Measurements from ENCODE around the gene KIF19. TPM values are rescaled to one million over a fixed set of nuclear protein-coding genes. Genes with fewer than 3 reads are reported as not detected.
A peak's percentile ranks its signal among the peaks of the same experiment; 100 is the strongest.

Gene KIF19
- total RNA-seq, 1 experiment from 2014 or later, result 0.15 TPM

DNA sequence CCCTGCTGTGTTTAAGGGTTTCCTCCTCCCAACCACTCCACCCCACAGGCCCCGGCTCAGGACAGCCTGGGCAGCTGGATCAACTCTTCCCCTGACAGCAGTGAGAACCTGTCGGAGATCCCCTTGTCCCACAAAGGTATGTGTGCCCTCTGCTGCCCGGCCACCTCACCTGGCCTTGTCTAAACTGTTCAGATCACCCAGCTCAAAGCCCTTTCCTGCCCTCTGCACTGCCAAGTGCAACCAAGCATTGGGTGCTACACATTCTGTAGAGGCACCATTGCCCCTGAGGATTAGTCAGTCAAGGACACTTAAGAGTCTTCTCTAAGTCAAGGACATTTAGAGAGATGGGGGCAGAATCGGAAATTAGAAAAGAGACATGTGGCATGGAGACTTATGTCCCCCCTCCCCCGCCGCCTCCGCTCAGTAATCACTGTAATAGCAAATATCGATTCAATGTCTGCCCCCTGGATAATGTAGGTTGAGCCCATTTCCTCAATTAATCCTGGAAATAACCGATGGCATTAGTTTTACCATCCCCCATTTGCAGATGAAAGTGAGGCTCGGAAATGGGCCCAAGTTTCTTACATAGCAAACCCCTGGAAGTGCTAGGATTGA, 27.5 kb downstream of the KIF19 start:
- Histone ChIP-seq H3K27ac (ENCODE audit: low read depth, low read length) (no peak overlapping the region), H2AFZ (ENCODE audit: low read depth, low read length, poor library complexity, severe bottlenecking) (peak overlapping the region; percentile 76), H3K9ac (ENCODE audit: low read length) (no peak overlapping the region), H3K27me3 (ENCODE audit: insufficient read depth, low read length) (no peaks in the 10 kb centered on the region; the same call in 1 of the 2 replicates), H3K4me1 (ENCODE audit: control insufficient read depth in 1 of 2, insufficient read depth in 2 of 2, low read length in 2 of 2) (peaks cover 7 to 14% of the 10 kb centered on the region in 2 experiments; a peak in 3 of 4 replicates), H3K9me2 (ENCODE audit: insufficient read depth) (no peaks in the 10 kb centered on the region), H3K4me3 (replicated peaks in 1 of 2; ENCODE audit: low read depth in 1 of 2, low read length in 2 of 2) (peak overlapping the region; percentile 19 to 33; a peak in 3 of 4 replicates), H4K20me1 (ENCODE audit: insufficient read depth) (no peaks in the 10 kb centered on the region), H3K79me2 (ENCODE audit: insufficient read depth, low read length) (no peaks in the 10 kb centered on the region), H3K9me3 (ENCODE audit: control insufficient read depth in 1 of 2, insufficient read depth in 1 of 2, low read depth in 1 of 2, low read length in 2 of 2) (no peaks in the 10 kb centered on the region), H3K4me2 (ENCODE audit: low read length) (peak overlapping the region; percentile 58), H3K36me3 (ENCODE audit: control insufficient read depth in 1 of 2, insufficient read depth in 2 of 2, low read length in 2 of 2) (no peaks in the 10 kb centered on the region)
- POLR2A ChIA-PET, result no interaction called here
- ATAC-seq, result no peak
- CTCF ChIA-PET, result interaction anchor here (0.8 to 1.6 kb wide), 9 partner anchors 8 to 100 kb away, joined by 3 to 14 read pairs (median 6); partner anchors contain the start of gene BTBD17
- BruUV-seq (replicated peaks), result no TSS peak
- RAD21 ChIA-PET (ENCODE audit: low non-redundant PET in 1 of 2, low total read pairs in 2 of 2, uncharacterized antibody in 2 of 2, unreplicated experiment in 2 of 2), result no interaction called here
- no peak for TF ChIP-seq POLR2A (IDR thresholded peaks at IDR 0.05; ENCODE audit: borderline replicate concordance, extremely low read depth, insufficient read depth, insufficient read length)
- no peak for TF ChIP-seq ZFX (IDR thresholded peaks at IDR 0.05)
- TF ChIP-seq CEBPB (IDR thresholded peaks at IDR 0.05; ENCODE audit: low read depth), result no peak
- TF ChIP-seq, protein P1, sequence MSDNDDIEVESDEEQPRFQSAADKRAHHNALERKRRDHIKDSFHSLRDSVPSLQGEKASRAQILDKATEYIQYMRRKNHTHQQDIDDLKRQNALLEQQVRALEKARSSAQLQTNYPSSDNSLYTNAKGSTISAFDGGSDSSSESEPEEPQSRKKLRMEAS (IDR thresholded peaks at IDR 0.05), result no peak
- TF ChIP-seq EZH2 (IDR thresholded peaks at IDR 0.05), result no peak
- TF ChIP-seq SRF (IDR thresholded peaks at IDR 0.05; ENCODE audit: low read depth), result no peak
- no peak for TF ChIP-seq ELF1 (IDR thresholded peaks at IDR 0.05; ENCODE audit: borderline replicate concordance, low read depth)
- TF ChIP-seq YY1 (IDR thresholded peaks at IDR 0.05; ENCODE audit: extremely low read depth, insufficient replicate concordance, low read depth, low read length), result no peak
- TF ChIP-seq, protein P2, sequence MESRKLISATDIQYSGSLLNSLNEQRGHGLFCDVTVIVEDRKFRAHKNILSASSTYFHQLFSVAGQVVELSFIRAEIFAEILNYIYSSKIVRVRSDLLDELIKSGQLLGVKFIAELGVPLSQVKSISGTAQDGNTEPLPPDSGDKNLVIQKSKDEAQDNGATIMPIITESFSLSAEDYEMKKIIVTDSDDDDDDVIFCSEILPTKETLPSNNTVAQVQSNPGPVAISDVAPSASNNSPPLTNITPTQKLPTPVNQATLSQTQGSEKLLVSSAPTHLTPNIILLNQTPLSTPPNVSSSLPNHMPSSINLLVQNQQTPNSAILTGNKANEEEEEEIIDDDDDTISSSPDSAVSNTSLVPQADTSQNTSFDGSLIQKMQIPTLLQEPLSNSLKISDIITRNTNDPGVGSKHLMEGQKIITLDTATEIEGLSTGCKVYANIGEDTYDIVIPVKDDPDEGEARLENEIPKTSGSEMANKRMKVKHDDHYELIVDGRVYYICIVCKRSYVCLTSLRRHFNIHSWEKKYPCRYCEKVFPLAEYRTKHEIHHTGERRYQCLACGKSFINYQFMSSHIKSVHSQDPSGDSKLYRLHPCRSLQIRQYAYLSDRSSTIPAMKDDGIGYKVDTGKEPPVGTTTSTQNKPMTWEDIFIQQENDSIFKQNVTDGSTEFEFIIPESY (IDR thresholded peaks at IDR 0.05; ENCODE audit: extremely low read depth, insufficient replicate concordance, low read length), result no peak
- TF ChIP-seq EGR1 (IDR thresholded peaks at IDR 0.05; ENCODE audit: low read depth), result no peak
- TF ChIP-seq, protein P3, sequence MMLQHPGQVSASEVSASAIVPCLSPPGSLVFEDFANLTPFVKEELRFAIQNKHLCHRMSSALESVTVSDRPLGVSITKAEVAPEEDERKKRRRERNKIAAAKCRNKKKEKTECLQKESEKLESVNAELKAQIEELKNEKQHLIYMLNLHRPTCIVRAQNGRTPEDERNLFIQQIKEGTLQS (IDR thresholded peaks at IDR 0.05), result no peak
- no peak for TF ChIP-seq FOSL1 (IDR thresholded peaks at IDR 0.05; ENCODE audit: low read depth)
- TF ChIP-seq EZH2phosphoT487 (IDR thresholded peaks at IDR 0.05; ENCODE audit: borderline replicate concordance), result no peak
- TF ChIP-seq ZNF274 (IDR thresholded peaks at IDR 0.05; ENCODE audit: low read depth, low read length), result no peak
- TF ChIP-seq, protein P4, sequence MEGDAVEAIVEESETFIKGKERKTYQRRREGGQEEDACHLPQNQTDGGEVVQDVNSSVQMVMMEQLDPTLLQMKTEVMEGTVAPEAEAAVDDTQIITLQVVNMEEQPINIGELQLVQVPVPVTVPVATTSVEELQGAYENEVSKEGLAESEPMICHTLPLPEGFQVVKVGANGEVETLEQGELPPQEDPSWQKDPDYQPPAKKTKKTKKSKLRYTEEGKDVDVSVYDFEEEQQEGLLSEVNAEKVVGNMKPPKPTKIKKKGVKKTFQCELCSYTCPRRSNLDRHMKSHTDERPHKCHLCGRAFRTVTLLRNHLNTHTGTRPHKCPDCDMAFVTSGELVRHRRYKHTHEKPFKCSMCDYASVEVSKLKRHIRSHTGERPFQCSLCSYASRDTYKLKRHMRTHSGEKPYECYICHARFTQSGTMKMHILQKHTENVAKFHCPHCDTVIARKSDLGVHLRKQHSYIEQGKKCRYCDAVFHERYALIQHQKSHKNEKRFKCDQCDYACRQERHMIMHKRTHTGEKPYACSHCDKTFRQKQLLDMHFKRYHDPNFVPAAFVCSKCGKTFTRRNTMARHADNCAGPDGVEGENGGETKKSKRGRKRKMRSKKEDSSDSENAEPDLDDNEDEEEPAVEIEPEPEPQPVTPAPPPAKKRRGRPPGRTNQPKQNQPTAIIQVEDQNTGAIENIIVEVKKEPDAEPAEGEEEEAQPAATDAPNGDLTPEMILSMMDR (IDR thresholded peaks at IDR 0.05 in 2 of 3, conservative IDR thresholded peaks at IDR 0.05 in 1 of 3; ENCODE audit: borderline replicate concordance in 1 of 3, insufficient read depth in 1 of 3, low read depth in 2 of 3, low read length in 2 of 3), result no peak
- TF ChIP-seq CBX3 (IDR thresholded peaks at IDR 0.05; ENCODE audit: low read depth), result no peak
- no peak for TF ChIP-seq JUND (IDR thresholded peaks at IDR 0.05)
- no peak for DNase-seq (ENCODE audit: low read depth, low spot score)
- intact Hi-C loops (cut with micrococcal nuclease), result loop anchor here (1.0 to 5.0 kb wide), 2 partner anchors 52 to 141 kb away; partner anchors contain the start of gene TTYH2
